GM19238 (cell line): Measurements from ENCODE around the gene ABCG1.
A peak's percentile ranks its signal among the peaks of the same experiment; 100 is the strongest.
"Not testable (repeated sequence)": the region's sequence is repeated elsewhere in the genome, so short reads cannot be mapped to it uniquely, and the experiment has no call there.

Experiments used
- DNase-seq: peaks from one replicate; pipeline ENCODE4 v3.0.0; 2011; ENCODE audit warnings: low spot score; ENCODE audit not compliant: insufficient read length

The ABCG1 gene

GRCh38 chr21:42218836-42219605 is at the start of gene ABCG1:
Gene ABCG1 (plus strand): TSS chr21:42219140. CDS start chr21:42219263, 123 bp downstream.
- no peak for DNase-seq

GRCh38 chr21:42169758-42170157 is 49.2 kb upstream of the ABCG1 start:
- DNase-seq, result no peak

GRCh38 chr21:42171091-42172053 is 47.6 kb upstream of the ABCG1 start:
- DNase-seq, result no peak

- no peak for DNase-seq
Observed at GRCh38 chr21:42172596-42173483, 46.1 kb upstream of the ABCG1 start.

GRCh38 chr21:42174173-42174572 is 44.8 kb upstream of the ABCG1 start:
- DNase-seq, result no peak

- DNase-seq, result no peak
Observed at GRCh38 chr21:42175110-42175710, 43.7 kb upstream of the ABCG1 start.

- DNase-seq, result no peak
Observed at GRCh38 chr21:42176859-42177258, 42.1 kb upstream of the ABCG1 start.

GRCh38 chr21:42179316-42179715 is 39.6 kb upstream of the ABCG1 start:
- DNase-seq, result no peak

- DNase-seq, result not testable (repeated sequence)
Observed at GRCh38 chr21:42180001-42180400, 38.9 kb upstream of the ABCG1 start.

- no peak for DNase-seq
Observed at GRCh38 chr21:42182713-42183371, 36.1 kb upstream of the ABCG1 start.

- DNase-seq, result no peak
Observed at GRCh38 chr21:42183374-42184266, 35.3 kb upstream of the ABCG1 start.

- DNase-seq, result no peak
Observed at GRCh38 chr21:42186591-42186990, 32.3 kb upstream of the ABCG1 start.

GRCh38 chr21:42187976-42188653 is 30.8 kb upstream of the ABCG1 start:
- peak; percentile 82 for DNase-seq

GRCh38 chr21:42188663-42189062 is 30.3 kb upstream of the ABCG1 start:
- DNase-seq, result no peak

- DNase-seq, result no peak
Observed at GRCh38 chr21:42189431-42189830, 29.5 kb upstream of the ABCG1 start.

- DNase-seq, result no peak
Observed at GRCh38 chr21:42189860-42190485, 29.0 kb upstream of the ABCG1 start.

- DNase-seq, result no peak
Observed at GRCh38 chr21:42190486-42190863, 28.5 kb upstream of the ABCG1 start.

GRCh38 chr21:42191064-42191463 is 27.9 kb upstream of the ABCG1 start:
- no peak for DNase-seq
